CD1c-positive myeloid dendritic cell (primary cell): ENCODE measurements around the gene MOV10L1.
"Not testable (repeated sequence)": the region's sequence is repeated elsewhere in the genome, so short reads cannot be mapped to it uniquely, and the experiment has no call there.

Experiments used
- DNase-seq: peaks from one replicate; pipeline ENCODE4 v3.0.0-alpha.2; 2016; ENCODE audit errors: extremely low spot score

The MOV10L1 gene

GRCh38 chr22:50157709-50158375 is 68.0 kb downstream of the MOV10L1 start:
- DNase-seq, result no peak

GRCh38 chr22:50160947-50161346 is 71.1 kb downstream of the MOV10L1 start:
- no peak for DNase-seq

GRCh38 chr22:50161508-50162390 is 71.9 kb downstream of the MOV10L1 start:
- no peak for DNase-seq

- no peak for DNase-seq
Observed at GRCh38 chr22:50162391-50162956, 72.7 kb downstream of the MOV10L1 start.

- DNase-seq, result no peak
Observed at GRCh38 chr22:50165436-50166123, 75.8 kb downstream of the MOV10L1 start.

- no peak for DNase-seq
Observed at GRCh38 chr22:50167689-50168489, 78.1 kb downstream of the MOV10L1 start.

- DNase-seq, result not testable (repeated sequence)
Observed at GRCh38 chr22:50168490-50169180, 78.8 kb downstream of the MOV10L1 start.

GRCh38 chr22:50169181-50169759 is 79.5 kb downstream of the MOV10L1 start:
- DNase-seq, result no peak

GRCh38 chr22:50169774-50170341 is 80.1 kb downstream of the MOV10L1 start:
- peak; percentile 64 for DNase-seq

- DNase-seq, result no peak
Observed at GRCh38 chr22:50170453-50171318, 80.9 kb downstream of the MOV10L1 start, which contains the start of gene PANX2. TSS of gene PANX2 (plus strand) at chr22:50170731. CDS start at chr22:50170731, 0 bp downstream.

GRCh38 chr22:50171319-50171964 is 81.6 kb downstream of the MOV10L1 start:
- no peak for DNase-seq

GRCh38 chr22:50171965-50172421 is 82.2 kb downstream of the MOV10L1 start:
- DNase-seq, result no peak

- peak; percentile 79 for DNase-seq
Observed at GRCh38 chr22:50173311-50173982, 83.6 kb downstream of the MOV10L1 start.

- no peak for DNase-seq
Observed at GRCh38 chr22:50173983-50174355, 84.2 kb downstream of the MOV10L1 start.

- DNase-seq, result no peak
Observed at GRCh38 chr22:50174382-50175190, 84.8 kb downstream of the MOV10L1 start.

GRCh38 chr22:50175191-50175461 is 85.3 kb downstream of the MOV10L1 start:
- no peak for DNase-seq
